Measurements from ENCODE around the gene EPHB4. TPM values are rescaled to one million over a fixed set of nuclear protein-coding genes. Genes with fewer than 3 reads are reported as not detected.
A peak's percentile ranks its signal among the peaks of the same experiment; 100 is the strongest.

Gene EPHB4
- polyA plus RNA-seq, 1 experiment: 30.5 TPM

GRCh38 chr7:100854146-100854895 is 27.0 kb upstream of the EPHB4 start:
- Histone ChIP-seq H3K36me3 (ENCODE audit: control insufficient read depth, insufficient read depth, low read length) (peaks cover 4% of the 10 kb centered on the region; the same call in 1 of the 2 replicates), H3K27me3 (ENCODE audit: control insufficient read depth, insufficient read depth, low read length) (no peaks in the 10 kb centered on the region), H3K4me3 (ENCODE audit: low read depth, low read length) (no peak overlapping the region)
- no peak for TF ChIP-seq CTCF (IDR thresholded peaks at IDR 0.05; ENCODE audit: insufficient read depth, low read depth, low read length)
- POLR2A ChIA-PET: interaction anchor here (0.7 kb wide), 1 partner anchor 88 kb away, joined by 4 read pairs; no protein-coding TSS in a partner anchor
- CTCF ChIA-PET: interaction anchor here (0.6 to 9.2 kb wide), 5 partner anchors 29 to 149 kb away, joined by 3 to 143 read pairs (median 5); partner anchors contain the start of genes EPO and POP7
- no peak for DNase-seq (ENCODE audit: low read depth)

GRCh38 chr7:100852048-100852872 is 24.9 kb upstream of the EPHB4 start, which contains the start of gene SLC12A9:
Gene SLC12A9 (plus strand): TSS chr7:100852713. CDS start chr7:100854198, 1,485 bp downstream.
- CTCF ChIA-PET: interaction anchor here (0.7 to 9.2 kb wide), 40 partner anchors 9 to 416 kb away, joined by 3 to 143 read pairs (median 5); partner anchors contain the start of genes EPHB4, EPO, MOSPD3 and PCOLCE

GRCh38 chr7:100847360-100847759 is 20.0 kb upstream of the EPHB4 start:
- ChIA-PET POLR2A (no interaction called here), CTCF (interaction anchor here (1.0 kb wide), 2 partner anchors 45 to 142 kb away, joined by 3 read pairs; partner anchors contain the start of gene POP7)
- no peak for DNase-seq (ENCODE audit: low read depth)
- no peaks in the 10 kb centered on the region for H3K36me3 ChIP-seq (ENCODE audit: control insufficient read depth, insufficient read depth, low read length)
- H3K4me3 ChIP-seq (ENCODE audit: low read depth, low read length): no peak overlapping the region
- H3K27me3 ChIP-seq (ENCODE audit: control insufficient read depth, insufficient read depth, low read length): no peaks in the 10 kb centered on the region
- no peak for TF ChIP-seq CTCF (IDR thresholded peaks at IDR 0.05; ENCODE audit: insufficient read depth, low read depth, low read length)

More at GRCh38 chr7:100852048-100852872, 24.9 kb upstream of the EPHB4 start, which contains the start of gene SLC12A9:
- TF ChIP-seq CTCF (IDR thresholded peaks at IDR 0.05; ENCODE audit: insufficient read depth, low read depth, low read length): peak; percentile 90
- peak; percentile 31 for DNase-seq (ENCODE audit: low read depth)
- H3K27me3 ChIP-seq (ENCODE audit: control insufficient read depth, insufficient read depth, low read length): no peaks in the 10 kb centered on the region
- H3K36me3 ChIP-seq (ENCODE audit: control insufficient read depth, insufficient read depth, low read length): peaks cover 3% of the 10 kb centered on the region; the same call in 1 of the 2 replicates
- H3K4me3 ChIP-seq (ENCODE audit: low read depth, low read length): peak within 1 kb of the TSS; percentile 79
- POLR2A ChIA-PET: interaction anchor here (0.6 to 2.0 kb wide), 4 partner anchors 127 to 269 kb away, joined by 3 to 8 read pairs (median 6); partner anchors contain the start of gene POP7

- ChIA-PET CTCF (no interaction called here), POLR2A (no interaction called here)
- no peak for TF ChIP-seq CTCF (IDR thresholded peaks at IDR 0.05; ENCODE audit: insufficient read depth, low read depth, low read length)
- Histone ChIP-seq H3K36me3 (ENCODE audit: control insufficient read depth, insufficient read depth, low read length) (no peaks in the 10 kb centered on the region), H3K4me3 (ENCODE audit: low read depth, low read length) (no peak overlapping the region), H3K27me3 (ENCODE audit: control insufficient read depth, insufficient read depth, low read length) (no peaks in the 10 kb centered on the region)
- DNase-seq (ENCODE audit: low read depth): no peak
Measured at GRCh38 chr7:100840470-100841100, 13.3 kb upstream of the EPHB4 start.
